CD4-positive, alpha-beta T cell (primary cell): ENCODE measurements around the gene TNFRSF6B. TPM values are rescaled to one million over a fixed set of nuclear protein-coding genes. Genes with fewer than 3 reads are reported as not detected.
"Not testable (repeated sequence)": the region's sequence is repeated elsewhere in the genome, so short reads cannot be mapped to it uniquely, and the experiment has no call there.

Experiments used
- ATAC-seq: fragments of 200-7000 bp; cut with Tn5 transposase; one replicate; pipeline ENCODE4 v1.10.0; 2022; ENCODE audit warnings: mild to moderate bottlenecking; ENCODE audit not compliant: poor library complexity
- CTCF ChIA-PET: fragments of 350-600 bp; sonication (Branson Sonifier 250); formaldehyde crosslinking; loops from one replicate; lab custom pipeline; 2021; ENCODE audit warnings: antibody characterized with exemption, inconsistent platforms; lab: Charles Lee
- POLR2A ChIA-PET: fragments of 350-600 bp; sonication (Branson Sonifier 250); formaldehyde crosslinking; loops from one replicate; lab custom pipeline; 2021; ENCODE audit warnings: antibody characterized with exemption, inconsistent platforms; lab: Charles Lee
- DNase-seq, 14 experiments: peaks; one replicate each; pipeline ENCODE4 v3.0.0-alpha.2; 2013 to 2020; ENCODE audit warnings: mixed read lengths in 2 of 14
- H3K27ac ChIP-seq, 2 donors: one replicate each; pipeline versions ENCODE4 v1.5.1 to v1.7.0; 2013; ENCODE audit warnings: low read length in 2 of 2, low read depth in 1 of 2, mild to moderate bottlenecking in 1 of 2
- H3K27me3 ChIP-seq, 2 experiments: 1 replicate in 1 of 2; 2 replicates in 1 of 2; pipeline versions ENCODE4 v1.6.1 to v1.7.0; 2013; ENCODE audit warnings: low read length in 2 of 2, control low read depth in 1 of 2, mild to moderate bottlenecking in 1 of 2, moderate library complexity in 1 of 2; ENCODE audit not compliant: insufficient read depth in 2 of 2, control insufficient read depth in 1 of 2
- H3K36me3 ChIP-seq: one replicate; pipeline ENCODE4 v1.6.1; 2013; ENCODE audit warnings: low read length, control low read depth; ENCODE audit not compliant: insufficient read depth
- H3K4me1 ChIP-seq: one replicate; pipeline ENCODE4 v1.6.1; 2013; ENCODE audit warnings: low read length, control low read depth; ENCODE audit not compliant: insufficient read depth
- H3K4me3 ChIP-seq: one replicate; pipeline ENCODE4 v1.5.1; 2013; ENCODE audit warnings: mild to moderate bottlenecking, low read length, moderate library complexity
- H3K9me3 ChIP-seq, 2 experiments: 1 replicate in 1 of 2; 2 replicates in 1 of 2; pipeline versions ENCODE4 v1.6.1 to v1.7.0; 2013; ENCODE audit warnings: low read length in 2 of 2, mild to moderate bottlenecking in 2 of 2, control low read depth in 1 of 2, moderate library complexity in 1 of 2; ENCODE audit not compliant: control insufficient read depth in 1 of 2, insufficient read depth in 1 of 2
- H3K27ac Mint-ChIP-seq: one replicate; pipeline ENCODE4 v1.8.0; 2020; ENCODE audit warnings: mixed read lengths
- H3K27me3 Mint-ChIP-seq: one replicate; pipeline ENCODE4 v1.8.0; 2021; ENCODE audit warnings: mixed read lengths
- H3K36me3 Mint-ChIP-seq: one replicate; pipeline ENCODE4 v1.8.0; 2021; ENCODE audit warnings: low read depth, mixed read lengths
- H3K4me1 Mint-ChIP-seq: one replicate; pipeline ENCODE4 v1.8.0; 2021; ENCODE audit warnings: low read depth, mixed read lengths
- H3K4me3 Mint-ChIP-seq: one replicate; pipeline ENCODE4 v1.8.0; 2020; ENCODE audit warnings: mild to moderate bottlenecking, mixed read lengths
- H3K9me3 Mint-ChIP-seq: one replicate; pipeline ENCODE4 v1.8.0; 2020; ENCODE audit warnings: mixed read lengths
- CTCF ChIP-seq: fragments of 200-600 bp; IDR thresholded peaks from one replicate; pipeline ENCODE4 v1.8.0; 2022; ENCODE audit warnings: antibody characterized with exemption, mild to moderate bottlenecking
- intact Hi-C, 2 experiments: fragments of 100-400 bp; cut with DNase I in 1 of 2; cut with micrococcal nuclease in 1 of 2; formaldehyde crosslinking; loops; one replicate each; pipeline versions ENCODE4 v1.15.1 to v1.9.0; 2023 to 2025; cut with DNase I, micrococcal nuclease
- polyA plus RNA-seq, 2 donors: library from polyadenylated mRNA; unstranded; fragments of 120-200 nt; gene quantifications; one replicate each; pipeline ENCODE4 v1.2.1, GENCODE V29; 2013
- total RNA-seq, 174 experiments: library from RNA in 2 of 174; stranded (reverse) in 2 of 174; gene quantifications; one replicate each; pipeline ENCODE4 v1.2.3 and lab custom pipeline; 2021 to 2026

TNFRSF6B gene
- total RNA-seq = 1 to 10 TPM; 2.5 to 2.6 TPM
- polyA plus RNA-seq (2013, experiment 1 of 2) = 1.6 TPM
- 0.73 TPM for polyA plus RNA-seq (2013, experiment 2 of 2)
- total RNA-seq (lab: John Stamatoyannopoulos, UW) = 0 reads per million in 172 experiments

DNA sequence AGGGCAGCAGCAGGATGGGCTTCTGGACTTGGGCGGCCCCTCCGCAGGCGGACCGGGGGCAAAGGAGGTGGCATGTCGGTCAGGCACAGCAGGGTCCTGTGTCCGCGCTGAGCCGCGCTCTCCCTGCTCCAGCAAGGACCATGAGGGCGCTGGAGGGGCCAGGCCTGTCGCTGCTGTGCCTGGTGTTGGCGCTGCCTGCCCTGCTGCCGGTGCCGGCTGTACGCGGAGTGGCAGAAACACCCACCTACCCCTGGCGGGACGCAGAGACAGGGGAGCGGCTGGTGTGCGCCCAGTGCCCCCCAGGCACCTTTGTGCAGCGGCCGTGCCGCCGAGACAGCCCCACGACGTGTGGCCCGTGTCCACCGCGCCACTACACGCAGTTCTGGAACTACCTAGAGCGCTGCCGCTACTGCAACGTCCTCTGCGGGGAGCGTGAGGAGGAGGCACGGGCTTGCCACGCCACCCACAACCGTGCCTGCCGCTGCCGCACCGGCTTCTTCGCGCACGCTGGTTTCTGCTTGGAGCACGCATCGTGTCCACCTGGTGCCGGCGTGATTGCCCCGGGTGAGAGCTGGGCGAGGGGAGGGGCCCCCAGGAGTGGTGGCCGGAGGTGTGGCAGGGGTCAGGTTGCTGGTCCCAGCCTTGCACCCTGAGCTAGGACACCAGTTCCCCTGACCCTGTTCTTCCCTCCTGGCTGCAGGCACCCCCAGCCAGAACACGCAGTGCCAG, at the start of gene TNFRSF6B:
TSS of gene TNFRSF6B (plus strand) at position 25 of the 729 bp plus-strand sequence. CDS start at position 141, 116 bp downstream.
- H3K9me3 Mint-ChIP-seq = no peaks in the 10 kb centered on the region
- Histone ChIP-seq H3K27me3 (no peaks in the 10 kb centered on the region), H3K4me1 (peaks cover 69% of the 10 kb centered on the region), H3K9me3 (peaks cover 0 to 14% of the 10 kb centered on the region in 2 experiments), H3K27ac (no peak within 1 kb of the TSS), H3K4me3 (peak within 1 kb of the TSS; percentile 36), H3K36me3 (peaks cover 7% of the 10 kb centered on the region)
- H3K27me3 Mint-ChIP-seq = no peaks in the 10 kb centered on the region
- intact Hi-C loops = no loop called here
- DNase-seq (peak in 5 of 14 experiments; percentile 12 to 48 (median 28)), ATAC-seq (peak; percentile 57)
- peaks cover 4% of the 10 kb centered on the region for H3K4me1 Mint-ChIP-seq
- H3K27ac Mint-ChIP-seq = peak within 1 kb of the TSS; percentile 74
- no peak for TF ChIP-seq CTCF
- POLR2A ChIA-PET = interaction anchor here (0.6 to 2.2 kb wide), 6 partner anchors 10 to 142 kb away, joined by 3 to 11 read pairs (median 4); partner anchors contain the start of genes ARFRP1, FNDC11, LIME1 and ZGPAT
- CTCF ChIA-PET = no interaction called here
- H3K36me3 Mint-ChIP-seq = peaks cover 4% of the 10 kb centered on the region
- peak within 1 kb of the TSS; percentile 42 for H3K4me3 Mint-ChIP-seq

GRCh38 chr20:63648190-63648589, 48.3 kb upstream of the TNFRSF6B start:
- H3K4me1 Mint-ChIP-seq = peaks cover 18% of the 10 kb centered on the region
- Histone ChIP-seq H3K4me3 (no peak overlapping the region), H3K36me3 (peaks cover 11% of the 10 kb centered on the region), H3K27me3 (no peaks in the 10 kb centered on the region), H3K27ac (no peak overlapping the region), H3K4me1 (peaks cover 22% of the 10 kb centered on the region), H3K9me3 (no peaks in the 10 kb centered on the region)
- H3K27ac Mint-ChIP-seq = no peak overlapping the region
- H3K9me3 Mint-ChIP-seq = no peaks in the 10 kb centered on the region
- TF ChIP-seq CTCF = no peak
- peaks cover 5% of the 10 kb centered on the region for H3K36me3 Mint-ChIP-seq
- H3K27me3 Mint-ChIP-seq = no peaks in the 10 kb centered on the region
- ChIA-PET CTCF (interaction anchor here (1.7 kb wide), 1 partner anchor 110 kb away, joined by 5 read pairs; no protein-coding TSS in a partner anchor), POLR2A (no interaction called here)
- peak overlapping the region; percentile 70 for H3K4me3 Mint-ChIP-seq
- ATAC-seq = no peak
- intact Hi-C loops = no loop called here
- DNase-seq = no peak

GRCh38 chr20:63648895-63649589, 47.4 kb upstream of the TNFRSF6B start:
- Mint-ChIP-seq H3K27me3 (no peaks in the 10 kb centered on the region), H3K9me3 (no peaks in the 10 kb centered on the region), H3K36me3 (peaks cover 7% of the 10 kb centered on the region), H3K27ac (no peak overlapping the region), H3K4me1 (peaks cover 16% of the 10 kb centered on the region), H3K4me3 (peak overlapping the region; percentile 65)
- H3K36me3 ChIP-seq = peaks cover 9% of the 10 kb centered on the region
- no peaks in the 10 kb centered on the region for H3K9me3 ChIP-seq
- H3K27ac ChIP-seq = no peak overlapping the region
- intact Hi-C loops = no loop called here
- CTCF ChIA-PET = interaction anchor here (1.7 kb wide), 1 partner anchor 111 kb away, joined by 5 read pairs; no protein-coding TSS in a partner anchor
- no peak for DNase-seq
- H3K4me1 ChIP-seq = peaks cover 24% of the 10 kb centered on the region
- no peak for TF ChIP-seq CTCF
- H3K4me3 ChIP-seq = no peak overlapping the region
- no peak for ATAC-seq
- no peaks in the 10 kb centered on the region for H3K27me3 ChIP-seq
- POLR2A ChIA-PET = interaction anchor here (1.5 kb wide), 1 partner anchor 9 kb away, joined by 5 read pairs; the partner anchor contains the start of gene RTEL1

DNA sequence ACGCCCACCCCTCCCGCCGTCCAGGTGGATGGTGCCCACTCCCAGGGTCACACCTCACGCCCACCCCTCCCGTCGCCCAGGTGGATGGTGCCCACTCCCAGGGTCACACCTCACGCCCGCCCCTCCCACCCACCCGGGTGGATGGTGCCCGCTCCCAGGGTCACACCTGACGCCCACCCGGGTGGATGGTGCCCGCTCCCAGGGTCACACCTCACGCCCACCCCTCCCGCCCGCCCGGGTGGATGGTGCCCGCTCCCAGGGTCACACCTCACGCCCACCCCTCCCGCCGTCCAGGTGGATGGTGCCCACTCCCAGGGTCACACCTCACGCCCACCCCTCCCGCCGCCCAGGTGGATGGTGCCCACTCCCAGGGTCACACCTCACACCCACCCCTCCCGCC, 46.0 kb upstream of the TNFRSF6B start:
- H3K36me3 Mint-ChIP-seq, H3K27ac Mint-ChIP-seq, H3K4me3 ChIP-seq, H3K4me3 Mint-ChIP-seq, H3K9me3 Mint-ChIP-seq, DNase-seq, H3K9me3 ChIP-seq, H3K36me3 ChIP-seq, H3K27me3 Mint-ChIP-seq, H3K27me3 ChIP-seq, ATAC-seq, H3K27ac ChIP-seq, CTCF ChIA-PET: not testable (repeated sequence)
- peaks cover 38% of the 10 kb centered on the region for H3K4me1 ChIP-seq
- POLR2A ChIA-PET = interaction anchor here (2.8 kb wide), 1 partner anchor 9 kb away, joined by 20 read pairs; no protein-coding TSS in a partner anchor
- intact Hi-C loops = loop anchor here (5.0 to 10.0 kb wide), 4 partner anchors 84 to 414 kb away; partner anchors contain the start of genes ABHD16B (in 1 of the 2), LIME1 (in 1 of the 2), PPDPF (in 1 of the 2) and SLC2A4RG (in 1 of the 2)
- H3K4me1 Mint-ChIP-seq = peaks cover 25% of the 10 kb centered on the region
